ENCODE results near the gene MAGEB1. TPM values are rescaled to one million over a fixed set of nuclear protein-coding genes. Genes with fewer than 3 reads are reported as not detected.

MAGEB1 gene
- total RNA-seq, 2 donors from 2014 or later = 0.18 to 0.33 TPM

- Mint-ChIP-seq H3K27me3 (ENCODE audit: insufficient read depth) (peaks cover 8% of the 10 kb centered on the region), H3K4me3 (no peak overlapping the region), H3K36me3 (ENCODE audit: low read depth) (no peaks in the 10 kb centered on the region), H3K9me3 (no peaks in the 10 kb centered on the region), H3K27ac (no peak overlapping the region), H3K4me1 (peaks cover 39% of the 10 kb centered on the region)
- Histone ChIP-seq H3K4me1 (ENCODE audit: control insufficient read depth, insufficient read depth, low read length) (peaks cover 7% of the 10 kb centered on the region), H3K4me3 (ENCODE audit: low read length) (no peak overlapping the region), H3K27me3 (ENCODE audit: control insufficient read depth, insufficient read depth, low read length, poor library complexity, severe bottlenecking) (no peaks in the 10 kb centered on the region), H3K9me3 (ENCODE audit: control insufficient read depth, low read length) (no peaks in the 10 kb centered on the region), H3K36me3 (ENCODE audit: control insufficient read depth, insufficient read depth, low read length) (no peaks in the 10 kb centered on the region), H3K9ac (ENCODE audit: extremely low read depth, low read length, poor library complexity, severe bottlenecking) (no peak overlapping the region), H3K27ac (ENCODE audit: low read depth, low read length) (no peak overlapping the region)
- no peak for TF ChIP-seq CTCF (conservative IDR thresholded peaks at IDR 0.05)
- 92% methylated on average over 2 of the region's 2 CpGs; no CpG with 5 or more reads in 1 of the 2 experiments for WGBS, 2 experiments (ENCODE audit: insufficient coverage in 1 of 2, insufficient read length in 1 of 2)
- DNase-seq = no peak
Measured at GRCh38 chrX:30224536-30224935, 22.4 kb upstream of the MAGEB1 start.

GRCh38 chrX:30228526-30228925 is 18.4 kb upstream of the MAGEB1 start:
- peak; percentile 80 for DNase-seq
- H3K4me1 ChIP-seq (ENCODE audit: control insufficient read depth, insufficient read depth, low read length) = peaks cover 7% of the 10 kb centered on the region
- WGBS, 2 experiments (ENCODE audit: insufficient coverage in 1 of 2, insufficient read length in 1 of 2) = 8% methylated on average over 1 of the region's 1 CpG; no CpG with 5 or more reads in 1 of the 2 experiments
- H3K27me3 ChIP-seq (ENCODE audit: control insufficient read depth, insufficient read depth, low read length, poor library complexity, severe bottlenecking) = no peaks in the 10 kb centered on the region
- peaks cover 27% of the 10 kb centered on the region for H3K4me1 Mint-ChIP-seq
- H3K27me3 Mint-ChIP-seq (ENCODE audit: insufficient read depth) = no peaks in the 10 kb centered on the region
- TF ChIP-seq CTCF (conservative IDR thresholded peaks at IDR 0.05) = no peak
- H3K27ac ChIP-seq (ENCODE audit: low read depth, low read length) = no peak overlapping the region
- no peaks in the 10 kb centered on the region for H3K9me3 Mint-ChIP-seq
- H3K9ac ChIP-seq (ENCODE audit: extremely low read depth, low read length, poor library complexity, severe bottlenecking) = no peak overlapping the region
- H3K36me3 ChIP-seq (ENCODE audit: control insufficient read depth, insufficient read depth, low read length) = no peaks in the 10 kb centered on the region
- no peaks in the 10 kb centered on the region for H3K36me3 Mint-ChIP-seq (ENCODE audit: low read depth)
- H3K4me3 Mint-ChIP-seq = no peak overlapping the region
- no peaks in the 10 kb centered on the region for H3K9me3 ChIP-seq (ENCODE audit: control insufficient read depth, low read length)
- no peak overlapping the region for H3K4me3 ChIP-seq (ENCODE audit: low read length)
- peak overlapping the region; percentile 68 for H3K27ac Mint-ChIP-seq

GRCh38 chrX:30230395-30230794 is 16.6 kb upstream of the MAGEB1 start, which contains the start of gene MAGEB3:
MAGEB3 (plus strand) TSS chrX:30230657; CDS start chrX:30235925, 5,268 bp downstream.
- Mint-ChIP-seq H3K9me3 (no peaks in the 10 kb centered on the region), H3K4me1 (peaks cover 16% of the 10 kb centered on the region), H3K4me3 (no peak within 1 kb of the TSS), H3K36me3 (ENCODE audit: low read depth) (no peaks in the 10 kb centered on the region), H3K27me3 (ENCODE audit: insufficient read depth) (peaks cover 1% of the 10 kb centered on the region), H3K27ac (no peak within 1 kb of the TSS)
- Histone ChIP-seq H3K9ac (ENCODE audit: extremely low read depth, low read length, poor library complexity, severe bottlenecking) (no peak within 1 kb of the TSS), H3K9me3 (ENCODE audit: control insufficient read depth, low read length) (no peaks in the 10 kb centered on the region), H3K27me3 (ENCODE audit: control insufficient read depth, insufficient read depth, low read length, poor library complexity, severe bottlenecking) (no peaks in the 10 kb centered on the region), H3K36me3 (ENCODE audit: control insufficient read depth, insufficient read depth, low read length) (no peaks in the 10 kb centered on the region), H3K4me1 (ENCODE audit: control insufficient read depth, insufficient read depth, low read length) (peaks cover 4% of the 10 kb centered on the region), H3K27ac (ENCODE audit: low read depth, low read length) (no peak within 1 kb of the TSS), H3K4me3 (ENCODE audit: low read length) (no peak within 1 kb of the TSS)
- 88 to 93% methylated on average over 2 to 4 of the region's 4 CpGs for WGBS, 2 experiments (ENCODE audit: insufficient coverage in 1 of 2, insufficient read length in 1 of 2)
- no peak for DNase-seq
- no peak for TF ChIP-seq CTCF (conservative IDR thresholded peaks at IDR 0.05)

All from endodermal cell (in vitro differentiated cells).